Cardiac muscle cell (in vitro differentiated cells and primary cell): ENCODE data around the gene SLC5A4. TPM values are rescaled to one million over a fixed set of nuclear protein-coding genes. Genes with fewer than 3 reads are reported as not detected.
A peak's percentile ranks its signal among the peaks of the same experiment; 100 is the strongest.

Experiments used
- DNase-seq, 2 donors: peaks; one replicate each; pipeline versions ENCODE4 v3.0.0 to v3.0.0-alpha.2; 2010 to 2017; ENCODE audit warnings: low read depth in 1 of 2, low spot score in 1 of 2
- H3K27ac ChIP-seq: fragments of 200-600 bp; sonication (generic); 2 replicates; pipeline ENCODE4 v1.5.1; 2016
- H3K27me3 ChIP-seq: fragments of 200-600 bp; sonication (generic); 2 replicates; pipeline ENCODE4 v1.6.0; 2016; ENCODE audit warnings: control low read depth
- H3K36me3 ChIP-seq: fragments of 200-600 bp; sonication (generic); 2 replicates; pipeline ENCODE4 v1.5.1; 2016; ENCODE audit warnings: control low read depth
- H3K4me1 ChIP-seq: fragments of 200-600 bp; sonication (generic); 2 replicates; pipeline ENCODE4 v1.8.1; 2017; ENCODE audit warnings: low read depth, mild to moderate bottlenecking, mixed run types
- H3K4me3 ChIP-seq: fragments of 200-600 bp; sonication (generic); 2 replicates; pipeline ENCODE4 v1.5.1; 2016; ENCODE audit warnings: mild to moderate bottlenecking
- H3K9me3 ChIP-seq: fragments of 200-600 bp; sonication (generic); 2 replicates; pipeline ENCODE4 v1.5.1; 2017; ENCODE audit warnings: low read depth, mild to moderate bottlenecking, control low read depth
- CTCF ChIP-seq: IDR thresholded peaks from 2 replicates; pipeline ENCODE4 v1.5.1; 2012; ENCODE audit warnings: low read depth, mild to moderate bottlenecking, low read length
- polyA plus RNA-seq: library from polyadenylated mRNA; unstranded; fragments of >200 nt; fragmentation: Nextera tagmentation; extraction: Ambion mirVana; gene quantifications from 2 replicates; pipeline ENCODE4 v1.2.1, GENCODE V29; 2016
- total RNA-seq: library from RNA; depleted of rRNA; stranded (reverse); fragments of >200 nt; gene quantifications from 2 replicates; pipeline ENCODE4 v1.2.3, GENCODE V29; 2016

The SLC5A4 gene
- total and polyA plus RNA-seq, 2 experiments from 2014 or later, result not detected

GRCh38 chr22:32258791-32259190 is 3.6 kb upstream of the SLC5A4 start:
- H3K9me3 ChIP-seq, result no peaks in the 10 kb centered on the region
- H3K4me1 ChIP-seq, result no peaks in the 10 kb centered on the region
- H3K27ac ChIP-seq, result no peak overlapping the region
- H3K36me3 ChIP-seq, result no peaks in the 10 kb centered on the region
- DNase-seq, result no peak
- no peaks in the 10 kb centered on the region for H3K27me3 ChIP-seq
- no peak overlapping the region for H3K4me3 ChIP-seq
- no peak for TF ChIP-seq CTCF

- H3K9me3 ChIP-seq, result no peaks in the 10 kb centered on the region
- H3K36me3 ChIP-seq, result no peaks in the 10 kb centered on the region
- no peak for TF ChIP-seq CTCF
- H3K27me3 ChIP-seq, result peaks cover 3% of the 10 kb centered on the region
- no peak overlapping the region for H3K27ac ChIP-seq
- H3K4me1 ChIP-seq, result no peaks in the 10 kb centered on the region
- no peak overlapping the region for H3K4me3 ChIP-seq
- no peak for DNase-seq
Measured at GRCh38 chr22:32255726-32256125, 579 bp upstream of the SLC5A4 start.

GRCh38 chr22:32249231-32249630 is 5.9 kb downstream of the SLC5A4 start:
- Histone ChIP-seq H3K4me1 (peaks cover 13% of the 10 kb centered on the region), H3K27ac (no peak overlapping the region), H3K9me3 (no peaks in the 10 kb centered on the region), H3K27me3 (peaks cover 3% of the 10 kb centered on the region), H3K4me3 (no peak overlapping the region), H3K36me3 (no peaks in the 10 kb centered on the region)
- no peak for TF ChIP-seq CTCF
- DNase-seq, result peak in 1 of 2 donors; percentile 11

DNA sequence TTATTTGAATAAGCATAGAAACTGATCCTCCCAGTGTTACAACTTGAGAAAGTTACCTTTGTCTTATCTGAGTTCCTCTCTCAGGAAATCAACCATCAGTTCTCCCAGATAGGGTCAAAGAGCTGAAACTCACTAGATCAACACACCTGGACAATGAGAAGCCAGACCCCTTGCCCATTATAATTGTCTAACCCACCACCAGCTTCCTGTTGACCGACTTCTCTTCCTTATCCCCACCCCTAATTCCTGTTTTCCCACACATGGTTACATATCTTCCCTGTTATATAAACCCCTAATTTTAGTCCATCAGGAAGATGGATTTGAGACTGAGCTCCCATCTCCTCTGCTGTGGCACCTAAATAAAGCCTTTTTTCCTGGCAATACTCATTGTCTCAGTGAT is 6.9 kb downstream of the SLC5A4 start:
- Histone ChIP-seq H3K4me3 (no peak overlapping the region), H3K4me1 (peaks cover 13% of the 10 kb centered on the region), H3K27ac (no peak overlapping the region), H3K9me3 (no peaks in the 10 kb centered on the region), H3K36me3 (no peaks in the 10 kb centered on the region), H3K27me3 (peaks cover 3% of the 10 kb centered on the region)
- no peak for TF ChIP-seq CTCF
- no peak for DNase-seq

- Histone ChIP-seq H3K27me3 (peaks cover 3% of the 10 kb centered on the region), H3K4me1 (peaks cover 13% of the 10 kb centered on the region), H3K36me3 (no peaks in the 10 kb centered on the region), H3K4me3 (no peak overlapping the region), H3K9me3 (no peaks in the 10 kb centered on the region), H3K27ac (no peak overlapping the region)
- DNase-seq, result no peak
- no peak for TF ChIP-seq CTCF
Measured at GRCh38 chr22:32246166-32246565, 9.0 kb downstream of the SLC5A4 start.

DNA sequence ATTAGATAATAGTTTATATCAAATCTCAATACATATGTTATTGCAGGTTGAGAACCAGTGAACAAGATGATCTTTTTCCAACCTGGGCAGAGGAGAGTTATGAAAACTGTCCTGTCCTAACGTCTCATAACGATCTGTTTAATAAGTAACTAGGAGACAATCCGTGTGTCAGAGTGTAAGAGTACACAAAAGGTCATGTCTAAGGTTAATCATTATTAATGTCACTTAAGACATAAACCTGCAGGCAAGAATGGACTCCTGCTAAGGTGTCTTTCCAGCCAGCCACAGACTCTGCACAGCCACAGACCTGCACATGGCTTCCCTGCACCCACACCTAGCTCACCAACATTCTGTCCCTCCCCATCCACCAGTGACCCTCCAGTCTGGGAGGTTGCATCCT is 10.1 kb downstream of the SLC5A4 start:
- Histone ChIP-seq H3K27ac (no peak overlapping the region), H3K4me1 (peaks cover 13% of the 10 kb centered on the region), H3K4me3 (no peak overlapping the region), H3K36me3 (no peaks in the 10 kb centered on the region), H3K27me3 (peaks cover 3% of the 10 kb centered on the region), H3K9me3 (no peaks in the 10 kb centered on the region)
- no peak for DNase-seq
- no peak for TF ChIP-seq CTCF
